GM20431 (cell line): ENCODE results near the gene MAGEA3.
"Not testable (repeated sequence)": the region's sequence is repeated elsewhere in the genome, so short reads cannot be mapped to it uniquely, and the experiment has no call there.

ENCODE experiments used
- in situ Hi-C: fragments of 300-500 bp; cut with MseI, MboI; formaldehyde crosslinking; loops from one replicate; pipeline ENCODE4 v1.15.0; 2020; ENCODE audit warnings: low sequenced_read_pairs; ENCODE audit not compliant: unreplicated experiment

MAGEA3 gene

DNA sequence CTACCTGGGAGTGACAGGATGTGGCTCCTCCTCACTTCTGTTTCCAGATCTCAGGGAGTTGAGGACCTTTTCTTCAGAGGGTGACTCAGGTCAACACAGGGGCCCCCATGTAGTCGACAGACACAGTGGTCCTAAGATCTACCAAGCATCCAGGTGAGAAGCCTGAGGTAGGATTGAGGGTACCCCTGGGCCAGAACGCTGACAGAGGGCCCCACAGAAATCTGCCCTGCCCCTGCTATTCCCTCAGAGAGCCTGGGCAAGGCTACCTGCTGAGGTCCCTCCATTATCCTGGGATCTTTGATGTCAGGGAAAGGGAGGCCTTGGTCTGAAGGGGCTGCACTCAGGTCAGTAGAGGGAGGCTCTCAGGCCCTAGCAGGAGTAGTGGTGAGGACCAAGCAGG, 36.5 kb downstream of the MAGEA3 start:
- in situ Hi-C loops, result no loop called here

- in situ Hi-C loops, result no loop called here
These were observed 37.4 kb downstream of the MAGEA3 start for GRCh38 chrX:152735860-152736511.

- in situ Hi-C loops, result not testable (repeated sequence)
These were observed 37.9 kb downstream of the MAGEA3 start for GRCh38 chrX:152736528-152736927.

DNA sequence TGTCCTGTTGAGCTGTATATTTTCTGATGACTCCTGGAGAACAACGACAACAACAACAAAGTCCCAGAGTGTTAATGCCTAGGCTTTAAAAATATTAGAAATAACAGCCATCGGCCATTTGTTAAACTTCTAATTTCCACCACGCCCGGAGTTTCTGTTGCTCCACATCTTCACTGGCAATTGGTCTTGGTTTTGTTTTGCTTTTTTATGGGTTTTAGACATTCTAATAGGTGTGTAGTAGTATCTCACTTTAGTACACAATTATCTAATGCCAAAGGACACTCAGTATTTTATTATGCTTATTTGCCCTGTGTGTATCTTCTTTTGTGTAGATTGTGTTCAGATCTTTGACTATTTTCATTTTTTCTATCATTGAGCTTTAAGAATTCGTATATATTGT, 40.0 kb downstream of the MAGEA3 start:
- in situ Hi-C loops, result no loop called here
